Tibial nerve (tissue), 4 donors: ENCODE measurements around the gene LLPH. TPM values are rescaled to one million over a fixed set of nuclear protein-coding genes. Genes with fewer than 3 reads are reported as not detected.

ENCODE experiments used
- DNase-seq, 2 donors: peaks; one replicate each; pipeline ENCODE4 v3.0.0-alpha.2; 2019; ENCODE audit warnings: low spot score in 2 of 2
- H3K27ac ChIP-seq, 4 donors: fragments of 200-600 bp; sonication (generic) in 3 of 4; one replicate each; pipeline ENCODE4 v1.5.1; 2017 to 2019; ENCODE audit warnings: mild to moderate bottlenecking in 1 of 4
- H3K27me3 ChIP-seq, 2 donors: fragments of 200-600 bp; sonication (generic) in 1 of 2; one replicate each; pipeline versions ENCODE4 v1.5.1 to v1.6.0; 2017 to 2019
- H3K36me3 ChIP-seq, 3 donors: fragments of 200-600 bp; sonication (generic); one replicate each; pipeline ENCODE4 v1.5.1; 2018 to 2019
- H3K4me1 ChIP-seq, 4 donors: fragments of 200-600 bp; sonication (generic) in 3 of 4; one replicate each; pipeline ENCODE4 v1.5.1; 2017 to 2019
- H3K4me3 ChIP-seq, 4 donors: fragments of 200-600 bp; sonication (generic) in 3 of 4; one replicate each; pipeline ENCODE4 v1.5.1; 2017 to 2019; ENCODE audit warnings: mild to moderate bottlenecking in 1 of 4, moderate library complexity in 1 of 4
- H3K9me3 ChIP-seq, 4 donors: fragments of 200-600 bp; sonication (generic) in 3 of 4; one replicate each; pipeline ENCODE4 v1.5.1; 2017 to 2019
- EP300 ChIP-seq, 2 donors: sonication (generic); formaldehyde crosslinking; IDR thresholded peaks; one replicate each; pipeline ENCODE4 v1.6.1; 2017; ENCODE audit warnings: antibody characterized with exemption in 2 of 2, mild to moderate bottlenecking in 1 of 2
- POLR2A ChIP-seq, 2 donors: fragments of 450-650 bp; IDR thresholded peaks; one replicate each; pipeline ENCODE4 v1.6.1; 2017; ENCODE audit warnings: antibody characterized with exemption in 2 of 2, mild to moderate bottlenecking in 2 of 2, moderate library complexity in 2 of 2
- WGBS, 2 donors: methylation state at CpG; one replicate each; pipeline ENCODE4 v1.1.5; 2018; 5-methylcytosine and 5-hydroxymethylcytosine counted together
- total RNA-seq, 4 donors: library from RNA; depleted of rRNA; stranded (reverse); fragments of >200 nt; gene quantifications; one replicate each; pipeline ENCODE4 v1.1.0, GENCODE V29; 2016
- TF ChIP-seq, protein P1 (sequence below), 5 experiments: fragments of 200-600 bp in 3 of 5; fragments of 450-650 bp in 2 of 5; sonication (generic) in 3 of 5; IDR thresholded peaks; one replicate each; pipeline ENCODE4 v1.5.1; 2016 to 2019; ENCODE audit warnings: antibody characterized with exemption in 5 of 5, mild to moderate bottlenecking in 3 of 5, moderate library complexity in 2 of 5

Gene LLPH
- total RNA-seq, 4 donors from 2014 or later: 4.1 to 4.8 (median 4.4) TPM

DNA sequence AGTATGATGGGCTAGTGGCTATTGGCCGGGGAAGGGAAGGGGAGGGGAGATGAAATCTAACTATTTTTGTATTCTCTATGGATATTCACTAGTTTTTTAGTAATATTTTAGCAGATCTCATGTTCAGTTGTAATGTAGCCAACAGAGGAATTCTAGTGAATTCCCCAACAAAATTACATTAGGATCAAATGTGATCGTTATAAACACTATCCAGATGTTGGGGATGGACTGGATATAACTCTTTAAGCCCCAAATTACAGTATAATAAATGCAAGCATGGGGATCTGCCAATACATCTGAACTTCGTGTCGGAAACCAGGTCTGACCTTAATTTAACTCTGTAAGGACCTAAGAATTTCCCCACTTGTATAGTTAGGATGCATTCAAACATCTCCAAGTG lies 21.5 kb downstream of the LLPH start:
- WGBS, 2 donors: 63 to 67% methylated on average over 4 of the region's 4 CpGs

DNA sequence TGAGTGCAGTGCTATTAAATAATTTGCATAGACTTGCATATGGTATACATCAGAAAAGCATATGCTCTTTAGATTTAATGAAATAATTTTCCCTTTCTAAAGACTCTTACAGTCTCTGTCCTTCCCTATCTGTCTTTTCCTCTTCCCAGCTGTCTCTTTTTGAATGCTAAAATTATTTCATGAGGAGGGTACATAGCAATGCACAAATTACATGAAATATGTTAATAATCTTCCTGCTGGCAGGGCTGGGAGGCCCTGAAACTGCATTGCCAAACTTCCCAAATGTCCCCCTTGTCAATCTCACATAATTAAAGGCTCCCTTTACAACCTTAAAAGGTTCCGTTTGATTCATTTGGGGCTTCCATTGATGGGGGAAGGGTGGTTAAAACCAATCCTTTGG lies 22.2 kb downstream of the LLPH start:
- Histone ChIP-seq H3K9me3 (no peaks in the 10 kb centered on the region), H3K27ac (no peak overlapping the region), H3K4me3 (no peak overlapping the region), H3K27me3 (no peaks in the 10 kb centered on the region), H3K4me1 (peaks cover 0 to 7% (median 0%) of the 10 kb centered on the region in 4 donors), H3K36me3 (no peaks in the 10 kb centered on the region)
- WGBS, 2 donors: 74 to 85% methylated on average over 1 of the region's 1 CpG
- DNase-seq: no peak
- no peak for TF ChIP-seq POLR2A (IDR thresholded peaks at IDR 0.05)
- TF ChIP-seq, protein P1, sequence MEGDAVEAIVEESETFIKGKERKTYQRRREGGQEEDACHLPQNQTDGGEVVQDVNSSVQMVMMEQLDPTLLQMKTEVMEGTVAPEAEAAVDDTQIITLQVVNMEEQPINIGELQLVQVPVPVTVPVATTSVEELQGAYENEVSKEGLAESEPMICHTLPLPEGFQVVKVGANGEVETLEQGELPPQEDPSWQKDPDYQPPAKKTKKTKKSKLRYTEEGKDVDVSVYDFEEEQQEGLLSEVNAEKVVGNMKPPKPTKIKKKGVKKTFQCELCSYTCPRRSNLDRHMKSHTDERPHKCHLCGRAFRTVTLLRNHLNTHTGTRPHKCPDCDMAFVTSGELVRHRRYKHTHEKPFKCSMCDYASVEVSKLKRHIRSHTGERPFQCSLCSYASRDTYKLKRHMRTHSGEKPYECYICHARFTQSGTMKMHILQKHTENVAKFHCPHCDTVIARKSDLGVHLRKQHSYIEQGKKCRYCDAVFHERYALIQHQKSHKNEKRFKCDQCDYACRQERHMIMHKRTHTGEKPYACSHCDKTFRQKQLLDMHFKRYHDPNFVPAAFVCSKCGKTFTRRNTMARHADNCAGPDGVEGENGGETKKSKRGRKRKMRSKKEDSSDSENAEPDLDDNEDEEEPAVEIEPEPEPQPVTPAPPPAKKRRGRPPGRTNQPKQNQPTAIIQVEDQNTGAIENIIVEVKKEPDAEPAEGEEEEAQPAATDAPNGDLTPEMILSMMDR (IDR thresholded peaks at IDR 0.05): no peak
- TF ChIP-seq EP300 (IDR thresholded peaks at IDR 0.05): no peak

More for the DNA sequence above, 21.5 kb downstream of the LLPH start:
- H3K27ac ChIP-seq: no peak overlapping the region
- TF ChIP-seq, protein P1 (IDR thresholded peaks at IDR 0.05): no peak
- TF ChIP-seq EP300 (IDR thresholded peaks at IDR 0.05): no peak
- no peak for TF ChIP-seq POLR2A (IDR thresholded peaks at IDR 0.05)
- no peaks in the 10 kb centered on the region for H3K36me3 ChIP-seq
- H3K4me1 ChIP-seq: peaks cover 0 to 7% (median 0%) of the 10 kb centered on the region in 4 donors
- no peaks in the 10 kb centered on the region for H3K9me3 ChIP-seq
- DNase-seq: no peak
- H3K4me3 ChIP-seq: no peak overlapping the region
- no peaks in the 10 kb centered on the region for H3K27me3 ChIP-seq

DNA sequence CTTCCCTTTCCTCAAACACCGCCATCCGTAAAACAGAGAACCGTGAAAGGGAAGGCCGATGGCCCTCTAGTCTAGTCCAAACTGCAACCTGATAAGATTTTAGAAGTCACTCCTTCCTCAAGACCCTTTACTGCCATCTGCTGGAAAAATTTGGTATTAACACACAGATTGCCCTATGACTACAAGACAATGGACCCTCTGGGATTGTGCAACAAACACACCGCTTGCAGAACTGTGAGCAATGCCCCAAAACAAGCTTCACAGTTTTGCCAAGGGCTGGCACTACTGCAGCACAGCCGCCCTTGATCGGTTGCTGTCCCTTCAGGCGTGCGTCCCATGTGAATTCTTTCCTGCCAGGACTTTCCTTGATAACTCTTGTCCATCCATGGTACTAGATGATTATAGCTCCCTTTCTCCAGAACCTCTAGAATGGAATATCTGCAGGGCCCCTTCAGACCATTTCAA lies 23.1 kb downstream of the LLPH start:
- Histone ChIP-seq H3K27me3 (no peaks in the 10 kb centered on the region), H3K4me1 (peaks cover 0 to 7% (median 0%) of the 10 kb centered on the region in 4 donors), H3K9me3 (no peaks in the 10 kb centered on the region), H3K36me3 (no peaks in the 10 kb centered on the region), H3K4me3 (no peak overlapping the region), H3K27ac (no peak overlapping the region)
- no peak for TF ChIP-seq POLR2A (IDR thresholded peaks at IDR 0.05)
- TF ChIP-seq, protein P1 (IDR thresholded peaks at IDR 0.05): peak; percentile 70 to 87 (median 79)
- TF ChIP-seq EP300 (IDR thresholded peaks at IDR 0.05): no peak
- peak in 1 of 2 donors; percentile 97 for DNase-seq
- WGBS, 2 donors: 24 to 25% methylated on average over 9 of the region's 9 CpGs

DNA sequence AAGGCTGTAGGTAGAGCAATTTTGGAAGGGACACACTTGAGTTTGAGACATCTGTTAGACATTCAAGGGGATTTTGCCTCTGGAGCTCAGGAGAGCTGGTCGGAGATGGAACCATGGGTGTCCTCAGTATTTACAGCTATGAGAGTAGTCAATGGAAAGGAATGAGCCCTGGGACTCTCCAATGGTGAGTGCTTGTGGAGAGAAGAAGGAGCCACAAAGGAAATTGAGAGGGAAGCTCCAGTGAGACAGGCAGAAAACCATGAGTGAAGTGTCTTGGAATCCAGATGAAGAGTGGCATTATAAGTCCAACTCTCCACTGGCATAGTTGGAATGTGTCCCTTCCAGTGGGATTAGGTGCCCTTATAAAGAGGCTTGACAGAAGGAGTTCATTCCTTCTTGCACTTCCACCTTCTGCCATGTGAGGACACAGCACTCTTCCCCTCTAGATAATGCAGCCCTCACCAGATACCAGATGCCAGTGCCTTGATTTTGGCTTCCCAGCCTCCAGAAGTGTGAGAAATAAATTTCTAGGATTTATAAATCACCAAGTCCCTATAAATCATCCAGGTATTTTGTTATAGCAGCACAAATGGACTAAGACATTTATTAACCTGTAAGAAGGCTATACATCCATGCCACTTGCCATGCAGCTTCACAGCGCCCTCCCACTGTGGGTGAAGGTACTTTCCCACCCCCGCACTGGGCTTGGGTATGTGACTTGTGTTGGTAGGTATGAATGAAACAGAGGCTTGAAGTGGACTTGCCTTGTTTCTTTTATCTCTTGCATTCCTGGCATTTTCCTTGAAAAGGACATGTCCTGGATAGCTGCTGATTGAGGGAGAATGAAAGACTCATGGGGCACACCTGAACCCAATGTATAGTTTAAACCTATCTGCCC lies 27.3 kb downstream of the LLPH start:
- Histone ChIP-seq H3K4me3 (no peak overlapping the region), H3K9me3 (peaks cover 0 to 7% (median 0%) of the 10 kb centered on the region in 4 donors), H3K36me3 (no peaks in the 10 kb centered on the region), H3K27ac (no peak overlapping the region), H3K27me3 (no peaks in the 10 kb centered on the region), H3K4me1 (peaks cover 0 to 7% (median 0%) of the 10 kb centered on the region in 4 donors)
- no peak for TF ChIP-seq EP300 (IDR thresholded peaks at IDR 0.05)
- TF ChIP-seq, protein P1 (IDR thresholded peaks at IDR 0.05): no peak
- no peak for TF ChIP-seq POLR2A (IDR thresholded peaks at IDR 0.05)
- WGBS, 2 donors: 89 to 92% methylated on average over 3 of the region's 3 CpGs
- DNase-seq: no peak
